GM18507 (cell line): ENCODE data around the gene RASEF.

Source experiments
- DNase-seq: peaks from one replicate; pipeline ENCODE4 v3.0.0; 2011; ENCODE audit warnings: low read depth; ENCODE audit not compliant: insufficient read length; ENCODE audit errors: extremely low spot score
- FAIRE-seq: peaks from 2 replicates; lab custom pipeline; 2011; peaks lifted over from hg19 to GRCh38; lab: Jason Lieb, UNC

RASEF gene

GRCh38 chr9:83060556-83060955 lies 2.4 kb downstream of the RASEF start:
- FAIRE-seq (no peak), DNase-seq (no peak)

DNA sequence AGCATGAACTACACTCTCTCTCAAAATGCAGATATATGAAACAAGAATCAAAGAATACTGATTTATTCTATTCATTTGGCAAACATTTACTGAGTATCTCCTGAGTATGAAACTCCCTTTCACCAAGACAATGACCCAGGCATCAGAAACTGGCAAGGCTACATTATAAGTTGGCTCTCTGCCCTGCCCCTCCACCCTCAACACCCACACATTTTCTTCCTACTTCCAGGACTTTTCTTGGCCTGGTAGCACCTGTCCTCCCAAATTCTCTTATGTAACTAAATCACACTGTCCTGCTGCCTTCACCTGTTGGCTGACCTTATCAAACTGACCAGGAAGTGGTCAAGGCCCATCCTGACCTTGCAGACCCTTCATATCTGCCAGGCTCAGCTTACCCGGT lies 3.5 kb downstream of the RASEF start:
- DNase-seq (no peak), FAIRE-seq (no peak)

DNA sequence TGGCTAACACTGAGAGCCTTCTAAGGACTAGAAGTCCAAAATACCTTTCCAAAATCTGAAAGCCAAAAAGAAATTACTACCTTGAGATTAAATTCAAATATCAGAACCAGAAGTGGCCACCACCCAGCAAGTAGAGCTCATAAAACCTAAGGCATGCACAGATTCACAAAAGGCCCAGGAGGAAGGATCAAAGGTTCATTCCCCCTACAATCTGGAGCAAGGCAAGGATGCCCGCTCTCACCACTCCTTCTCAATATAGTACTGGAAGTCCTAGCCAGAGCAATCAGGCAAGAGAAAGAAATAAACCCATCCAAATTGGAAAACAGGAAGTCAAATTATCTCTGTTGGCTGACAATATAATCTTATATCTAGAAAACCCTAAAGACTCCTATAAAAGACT lies 6.0 kb downstream of the RASEF start:
- FAIRE-seq = no peak
- DNase-seq = no peak

- DNase-seq (no peak), FAIRE-seq (no peak)
These were observed 6.8 kb downstream of the RASEF start for GRCh38 chr9:83056174-83056573.

GRCh38 chr9:83047839-83048775 lies 14.8 kb downstream of the RASEF start:
- DNase-seq = no peak
- FAIRE-seq = no peak

- FAIRE-seq (no peak), DNase-seq (no peak)
These were observed 19.3 kb downstream of the RASEF start for GRCh38 chr9:83043597-83043996.

DNA sequence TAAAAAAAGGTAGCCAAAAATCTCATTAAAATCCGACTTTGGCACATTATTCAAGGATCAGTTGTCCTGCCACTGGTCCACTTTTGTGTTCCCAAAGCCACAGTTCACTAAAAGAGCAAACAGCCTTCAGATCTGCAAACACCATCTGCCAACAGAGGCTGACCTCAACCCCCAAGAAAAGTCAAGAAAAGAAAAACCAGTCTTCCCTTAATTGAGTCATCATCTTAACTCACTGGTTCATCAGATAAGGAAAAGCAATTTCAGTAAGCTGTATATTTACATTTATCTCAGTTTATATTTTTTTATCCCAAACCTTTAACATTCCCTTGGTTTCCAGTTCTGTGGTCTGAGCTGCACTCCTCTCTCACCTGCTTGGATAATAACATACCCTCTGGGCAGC lies 21.2 kb downstream of the RASEF start:
- DNase-seq (no peak), FAIRE-seq (no peak)

- FAIRE-seq (no peak), DNase-seq (no peak)
These were observed 23.6 kb downstream of the RASEF start for GRCh38 chr9:83039303-83039702.

DNA sequence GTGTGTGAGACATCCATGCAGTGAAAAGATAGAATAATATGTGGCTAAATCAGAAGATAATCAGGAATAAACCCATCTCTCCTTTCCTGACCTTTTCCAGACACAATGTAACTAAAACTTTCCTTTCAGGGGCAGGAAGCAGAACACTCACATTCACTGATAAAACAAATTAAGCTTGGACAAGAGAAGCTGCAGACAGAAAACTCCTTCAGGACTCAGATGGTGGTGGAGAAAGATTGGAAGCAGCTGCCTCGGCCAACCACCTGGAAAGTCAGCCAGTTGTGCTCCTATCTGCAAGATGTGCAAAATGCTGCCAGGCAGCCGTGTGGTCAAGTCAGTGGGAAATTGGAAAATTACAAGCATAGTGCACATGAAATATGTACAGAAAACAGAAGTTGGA lies 26.9 kb downstream of the RASEF start:
- DNase-seq = no peak
- no peak for FAIRE-seq

GRCh38 chr9:83035143-83035542 lies 27.8 kb downstream of the RASEF start:
- no peak for FAIRE-seq
- no peak for DNase-seq

- DNase-seq = no peak
- no peak for FAIRE-seq
These were observed 28.4 kb downstream of the RASEF start for GRCh38 chr9:83034587-83034986.

GRCh38 chr9:83034026-83034425 lies 28.9 kb downstream of the RASEF start:
- DNase-seq (no peak), FAIRE-seq (no peak)

DNA sequence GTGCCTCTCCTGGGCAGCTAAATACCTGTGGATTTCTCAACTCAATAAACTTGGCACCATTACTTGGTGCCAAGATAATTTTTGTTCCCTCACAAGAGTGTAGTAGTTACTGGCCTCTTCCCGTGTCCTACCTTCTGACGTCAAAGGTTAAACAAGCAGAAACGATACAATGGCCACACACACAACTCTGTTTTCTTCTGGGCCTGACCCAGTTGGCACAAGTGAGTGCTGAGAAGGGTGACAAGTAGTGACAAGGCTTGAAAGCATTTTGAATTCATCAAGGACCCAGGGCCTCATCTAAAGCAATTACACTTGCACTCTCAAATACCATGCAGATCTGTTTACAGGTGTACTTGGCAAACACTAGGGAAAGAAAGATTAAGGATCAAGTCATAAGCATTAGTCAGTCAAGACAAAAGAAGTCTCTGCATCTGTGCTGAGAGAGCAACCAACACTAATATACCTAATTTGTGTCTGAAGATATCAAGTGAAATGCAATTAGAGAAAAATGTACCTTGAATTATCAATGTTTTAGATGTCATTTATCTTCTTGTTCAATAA lies 30.8 kb downstream of the RASEF start:
- no peak for FAIRE-seq
- no peak for DNase-seq

GRCh38 chr9:83030391-83031107 lies 32.4 kb downstream of the RASEF start:
- FAIRE-seq (no peak), DNase-seq (no peak)

GRCh38 chr9:83029531-83030137 lies 33.3 kb downstream of the RASEF start:
- no peak for FAIRE-seq

DNA sequence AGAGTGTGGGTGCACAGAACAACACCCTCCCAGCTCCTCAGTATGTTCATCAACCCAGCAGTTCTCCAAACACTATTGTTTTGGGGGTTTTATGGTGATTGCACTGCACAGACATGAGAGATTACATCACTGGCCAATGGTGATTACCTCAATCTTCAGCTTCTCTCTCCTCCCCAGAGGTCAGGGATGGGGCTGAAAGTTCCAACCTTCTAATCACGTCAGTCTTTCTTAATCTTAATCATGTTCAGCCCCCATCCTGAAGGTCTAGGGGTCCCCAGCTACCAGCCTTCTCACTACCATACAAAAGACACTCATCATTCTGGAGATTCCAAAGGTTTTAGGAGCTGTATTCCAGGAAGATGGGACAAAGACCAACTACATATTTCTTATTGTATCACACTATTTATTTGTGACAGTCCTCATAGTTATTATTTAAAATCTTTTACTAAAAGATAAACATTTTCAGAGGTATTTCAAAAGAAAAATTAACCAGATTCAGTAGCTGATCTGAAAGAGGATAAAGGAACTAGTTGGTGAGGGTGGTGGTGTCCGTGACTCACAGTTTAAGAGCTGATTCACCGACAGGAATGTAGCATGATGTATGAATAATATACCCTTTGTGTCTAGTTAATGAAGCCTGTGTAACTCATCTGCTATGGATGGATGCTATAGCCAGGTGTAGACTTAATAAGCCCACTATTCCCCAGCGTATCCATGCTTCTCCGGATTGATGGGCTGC lies 35.6 kb downstream of the RASEF start:
- DNase-seq (no peak), FAIRE-seq (no peak)

More at GRCh38 chr9:83029531-83030137, 33.3 kb downstream of the RASEF start:
- no peak for DNase-seq

- no peak for DNase-seq
- FAIRE-seq = no peak
These were observed 38.3 kb downstream of the RASEF start for GRCh38 chr9:83024506-83025125.

DNA sequence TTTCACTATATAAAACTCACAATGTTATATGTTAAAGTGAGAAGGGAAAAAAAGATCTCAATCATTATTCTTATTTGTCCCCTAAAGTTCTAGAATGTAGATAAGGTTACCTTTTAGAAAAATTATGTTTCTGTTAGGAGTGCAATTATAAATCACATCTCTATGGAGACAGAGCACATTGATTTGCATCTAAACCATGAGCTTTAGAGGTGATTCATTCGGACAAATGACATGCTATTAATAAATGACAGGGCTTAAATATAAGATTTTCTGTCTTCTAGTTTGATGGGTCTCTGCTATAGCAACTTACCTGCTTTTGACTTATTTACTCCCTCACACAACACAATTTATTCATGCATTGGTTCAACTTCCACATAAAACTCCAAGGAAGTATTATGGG lies 39.8 kb downstream of the RASEF start:
- FAIRE-seq (no peak), DNase-seq (no peak)

- no peak for DNase-seq
- FAIRE-seq = no peak
These were observed 42.1 kb downstream of the RASEF start for GRCh38 chr9:83020864-83021263.
